Rectal smooth muscle tissue (tissue), 1 donor: ENCODE data around the gene OR4D1.
"Not testable (repeated sequence)": the region's sequence is repeated elsewhere in the genome, so short reads cannot be mapped to it uniquely, and the experiment has no call there.

Experiments used
- H3K27ac ChIP-seq: one replicate; pipeline ENCODE4 v1.7.0; 2013; ENCODE audit warnings: low read depth, low read length, inconsistent platforms
- H3K27me3 ChIP-seq: one replicate; pipeline ENCODE4 v1.7.0; 2013; ENCODE audit warnings: low read length; ENCODE audit not compliant: control insufficient read depth, insufficient read depth
- H3K36me3 ChIP-seq: one replicate; pipeline ENCODE4 v1.7.0; 2013; ENCODE audit warnings: low read length; ENCODE audit not compliant: control insufficient read depth, insufficient read depth
- H3K4me1 ChIP-seq: one replicate; pipeline ENCODE4 v1.7.0; 2013; ENCODE audit warnings: low read length; ENCODE audit not compliant: control insufficient read depth, insufficient read depth
- H3K4me3 ChIP-seq: one replicate; pipeline ENCODE4 v1.7.0; 2013; ENCODE audit warnings: low read length
- H3K9ac ChIP-seq: one replicate; pipeline ENCODE4 v1.7.0; 2013; ENCODE audit warnings: low read length

The OR4D1 gene

DNA sequence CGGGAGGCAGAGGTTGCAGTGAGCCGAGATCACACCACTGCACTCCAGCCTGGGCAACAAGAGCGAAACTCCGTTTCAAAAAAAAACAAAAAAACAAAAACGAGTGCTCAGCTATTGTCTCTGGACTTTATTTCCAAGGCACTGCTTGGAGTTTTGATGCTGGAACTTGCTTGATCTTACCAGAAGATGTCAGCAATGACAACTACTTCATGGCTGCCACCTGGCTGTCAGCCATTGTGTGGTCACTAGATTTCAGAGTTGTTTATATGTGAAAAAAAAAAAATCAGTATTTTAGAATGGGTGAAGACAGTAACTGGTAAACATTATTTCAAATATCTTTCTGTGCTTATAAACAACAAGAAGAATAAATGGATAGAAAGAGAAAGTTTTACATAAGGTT is 26.3 kb upstream of the OR4D1 start:
- H3K4me3 ChIP-seq: no peak overlapping the region
- H3K9ac ChIP-seq: no peak overlapping the region
- H3K27ac ChIP-seq: no peak overlapping the region
- H3K36me3 ChIP-seq: no peaks in the 10 kb centered on the region
- H3K4me1 ChIP-seq: no peaks in the 10 kb centered on the region
- H3K27me3 ChIP-seq: no peaks in the 10 kb centered on the region

- no peaks in the 10 kb centered on the region for H3K27me3 ChIP-seq
- no peak overlapping the region for H3K4me3 ChIP-seq
- H3K4me1 ChIP-seq: no peaks in the 10 kb centered on the region
- H3K36me3 ChIP-seq: no peaks in the 10 kb centered on the region
- H3K27ac ChIP-seq: no peak overlapping the region
- H3K9ac ChIP-seq: no peak overlapping the region
These were observed 20.3 kb upstream of the OR4D1 start for GRCh38 chr17:58127846-58128245.

DNA sequence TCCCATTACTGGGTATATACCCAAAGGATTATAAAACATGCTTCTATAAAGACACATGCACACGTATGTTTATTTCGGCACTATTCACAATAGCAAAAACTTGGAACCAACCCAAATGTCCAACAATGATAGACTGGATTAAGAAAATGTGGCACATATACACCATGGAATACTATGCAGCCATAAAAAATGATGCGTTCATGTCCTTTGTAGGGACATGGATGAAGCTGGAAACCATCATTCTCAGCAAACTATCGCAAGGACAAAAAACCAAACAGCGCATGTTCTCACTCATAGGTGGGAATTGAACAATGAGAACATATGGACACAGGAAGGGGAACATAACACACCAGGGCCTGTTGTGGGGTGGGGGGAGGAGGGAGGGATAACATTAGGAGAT is 15.5 kb upstream of the OR4D1 start:
- H3K36me3 ChIP-seq, H3K9ac ChIP-seq, H3K27ac ChIP-seq, H3K4me1 ChIP-seq, H3K4me3 ChIP-seq, H3K27me3 ChIP-seq: not testable (repeated sequence)

- Histone ChIP-seq H3K27me3 (peaks cover 3% of the 10 kb centered on the region), H3K9ac (no peak overlapping the region), H3K36me3 (no peaks in the 10 kb centered on the region), H3K4me1 (no peaks in the 10 kb centered on the region), H3K4me3 (no peak overlapping the region), H3K27ac (no peak overlapping the region)
These were observed 11.4 kb upstream of the OR4D1 start for GRCh38 chr17:58136669-58137279.

DNA sequence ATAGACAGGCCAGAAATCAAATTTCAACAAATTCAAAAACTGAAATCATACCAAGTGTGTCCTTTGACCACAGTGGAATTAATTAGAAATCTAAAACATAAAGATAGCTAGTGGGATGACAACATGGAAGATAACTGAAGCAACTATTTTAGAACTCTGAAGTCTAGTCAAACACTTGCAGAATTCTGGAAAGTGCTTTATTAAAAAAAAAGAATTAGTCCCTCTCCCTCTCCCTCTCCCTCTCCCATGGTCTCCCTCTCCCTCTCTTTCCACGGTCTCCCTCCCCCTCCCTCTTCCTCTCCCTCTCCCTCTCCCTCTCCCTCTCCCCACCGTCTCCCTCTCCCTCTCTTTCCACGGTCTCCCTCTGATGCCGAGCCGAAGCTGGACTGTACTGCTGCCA is 6.7 kb upstream of the OR4D1 start:
- Histone ChIP-seq H3K27ac (no peak overlapping the region), H3K9ac (no peak overlapping the region)

DNA sequence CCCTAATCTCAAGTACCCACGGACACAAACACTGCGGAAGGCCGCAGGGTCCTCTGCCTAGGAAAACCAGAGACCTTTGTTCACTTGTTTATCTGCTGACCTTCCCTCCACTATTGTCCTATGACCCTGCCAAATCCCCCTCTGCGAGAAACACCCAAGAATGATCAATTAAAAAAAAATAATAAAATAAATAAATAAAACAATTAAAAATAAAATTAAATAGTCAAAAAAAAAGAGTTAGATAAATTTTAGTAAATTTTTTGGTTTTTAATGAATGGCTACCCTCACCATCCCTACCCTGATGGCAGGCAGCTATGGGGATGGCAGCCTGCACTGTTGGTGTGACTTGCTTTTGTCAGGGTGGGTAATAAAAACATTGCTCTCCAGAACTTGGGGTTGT is 4.8 kb upstream of the OR4D1 start:
- not testable (repeated sequence) for H3K9ac ChIP-seq, H3K4me1 ChIP-seq, H3K27me3 ChIP-seq, H3K4me3 ChIP-seq, H3K27ac ChIP-seq, H3K36me3 ChIP-seq

More for the DNA sequence above, 6.7 kb upstream of the OR4D1 start:
- Histone ChIP-seq H3K36me3 (no peaks in the 10 kb centered on the region), H3K27me3 (peaks cover 3% of the 10 kb centered on the region), H3K4me1 (no peaks in the 10 kb centered on the region), H3K4me3 (no peak overlapping the region)

- Histone ChIP-seq H3K27ac (no peak overlapping the region), H3K27me3 (peaks cover 5% of the 10 kb centered on the region), H3K9ac (no peak overlapping the region), H3K36me3 (no peaks in the 10 kb centered on the region), H3K4me3 (no peak overlapping the region), H3K4me1 (no peaks in the 10 kb centered on the region)
These were observed 3.4 kb upstream of the OR4D1 start for GRCh38 chr17:58144801-58145200.

- Histone ChIP-seq H3K4me3 (no peak overlapping the region), H3K36me3 (no peaks in the 10 kb centered on the region), H3K27me3 (peaks cover 5% of the 10 kb centered on the region), H3K4me1 (no peaks in the 10 kb centered on the region), H3K27ac (no peak overlapping the region), H3K9ac (no peak overlapping the region)
These were observed 425 bp downstream of the OR4D1 start for GRCh38 chr17:58148609-58149008.

GRCh38 chr17:58150394-58150793 is 2.2 kb downstream of the OR4D1 start:
- peaks cover 5% of the 10 kb centered on the region for H3K27me3 ChIP-seq
- no peaks in the 10 kb centered on the region for H3K36me3 ChIP-seq
- H3K9ac ChIP-seq: no peak overlapping the region
- H3K4me3 ChIP-seq: no peak overlapping the region
- no peaks in the 10 kb centered on the region for H3K4me1 ChIP-seq
- H3K27ac ChIP-seq: no peak overlapping the region

DNA sequence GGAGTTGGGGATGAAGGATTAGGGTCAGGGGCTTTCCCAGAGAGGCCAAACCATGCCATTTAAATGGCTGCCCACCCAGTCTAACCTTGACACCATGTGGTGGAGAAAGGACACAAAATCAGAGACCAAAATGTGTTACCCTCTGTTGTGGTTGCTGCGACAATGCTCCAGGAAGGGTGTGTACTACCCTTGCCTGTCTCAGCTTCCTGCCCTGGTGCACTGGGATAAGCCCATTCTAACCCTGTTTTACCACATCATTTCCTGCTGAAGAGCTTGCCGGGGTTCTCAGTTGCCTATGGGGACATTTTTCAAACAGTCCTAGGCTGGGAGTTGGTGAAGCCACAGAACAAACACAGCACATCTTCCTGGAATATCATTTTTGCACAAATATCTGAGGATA is 4.9 kb downstream of the OR4D1 start:
- H3K9ac ChIP-seq: no peak overlapping the region
- no peak overlapping the region for H3K27ac ChIP-seq
- H3K4me3 ChIP-seq: no peak overlapping the region
- no peaks in the 10 kb centered on the region for H3K4me1 ChIP-seq
- H3K27me3 ChIP-seq: peaks cover 17% of the 10 kb centered on the region
- no peaks in the 10 kb centered on the region for H3K36me3 ChIP-seq

- Histone ChIP-seq H3K27ac (no peak overlapping the region), H3K4me3 (no peak overlapping the region), H3K27me3 (peaks cover 15% of the 10 kb centered on the region)
These were observed 5.5 kb downstream of the OR4D1 start for GRCh38 chr17:58153671-58154070.

DNA sequence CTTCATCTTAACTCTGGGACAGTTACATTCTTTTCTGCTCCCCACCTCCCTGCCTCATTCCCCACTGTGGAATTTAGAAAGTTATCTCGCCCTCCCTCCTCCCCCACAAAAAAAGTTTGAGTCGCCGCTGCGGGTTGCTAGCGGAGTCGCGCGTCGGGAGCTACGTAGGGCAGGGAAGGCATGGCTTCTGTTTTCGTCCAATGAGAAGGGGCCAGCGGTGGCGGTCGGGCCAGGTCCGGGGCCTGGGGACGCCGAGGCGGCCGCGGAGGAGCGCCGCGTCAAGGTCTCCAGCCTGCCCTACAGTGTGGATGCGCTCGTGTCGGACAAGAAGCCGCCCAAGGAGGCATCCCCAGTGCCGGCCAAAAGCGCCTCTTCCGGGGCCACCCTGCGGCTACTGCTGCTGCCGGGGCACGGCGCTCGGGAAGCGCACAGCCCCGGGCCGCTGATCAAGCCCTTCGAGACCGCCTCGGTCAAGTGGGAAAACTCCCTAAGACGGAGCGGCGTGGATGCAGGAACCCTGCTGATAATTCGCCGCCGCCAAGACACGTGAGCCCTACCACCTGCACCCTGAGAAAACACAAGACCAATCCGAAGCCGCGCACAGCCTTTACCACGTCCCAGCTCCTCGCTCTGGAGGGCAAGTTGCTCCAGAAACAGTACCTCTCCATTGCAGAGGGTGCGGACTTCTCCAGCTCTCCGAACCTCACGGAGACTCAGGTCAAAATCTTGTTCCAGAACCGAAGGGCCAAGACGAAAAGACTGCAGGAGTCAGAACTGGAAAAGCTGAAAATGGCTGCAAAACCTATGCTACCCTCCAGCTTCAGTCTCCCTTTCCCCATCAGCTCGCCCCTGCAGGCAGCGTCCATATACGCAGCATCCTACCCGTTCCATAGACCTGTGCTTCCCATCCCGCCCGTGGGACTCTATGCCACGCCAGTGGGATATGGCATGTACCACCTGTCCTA is 8.9 kb downstream of the OR4D1 start:
- H3K27ac ChIP-seq: no peak overlapping the region
- no peaks in the 10 kb centered on the region for H3K4me1 ChIP-seq
- H3K9ac ChIP-seq: no peak overlapping the region
- peaks cover 12% of the 10 kb centered on the region for H3K27me3 ChIP-seq
- H3K36me3 ChIP-seq: no peaks in the 10 kb centered on the region
- peak overlapping the region; percentile 57 for H3K4me3 ChIP-seq

More at GRCh38 chr17:58153671-58154070, 5.5 kb downstream of the OR4D1 start:
- Histone ChIP-seq H3K4me1 (no peaks in the 10 kb centered on the region), H3K36me3 (no peaks in the 10 kb centered on the region), H3K9ac (no peak overlapping the region)

GRCh38 chr17:58158181-58158580 is 10.0 kb downstream of the OR4D1 start:
- Histone ChIP-seq H3K27me3 (peaks cover 12% of the 10 kb centered on the region), H3K36me3 (no peaks in the 10 kb centered on the region), H3K9ac (no peak overlapping the region)

More at GRCh38 chr17:58158181-58158580, 10.0 kb downstream of the OR4D1 start:
- Histone ChIP-seq H3K4me1 (no peaks in the 10 kb centered on the region), H3K27ac (no peak overlapping the region), H3K4me3 (no peak overlapping the region)
